ENCODE measurements around the gene CFAP157.

CFAP157 gene

GRCh38 chr9:127711831-127712274 lies 5.1 kb downstream of the CFAP157 start:
- Histone ChIP-seq H3K4me3 (ENCODE audit: low read length) (no peak overlapping the region), H3K9ac (ENCODE audit: low read length) (no peak overlapping the region), H3K27me3 (ENCODE audit: control insufficient read depth, insufficient read depth, low read length) (no peaks in the 10 kb centered on the region), H3K4me1 (ENCODE audit: control insufficient read depth, insufficient read depth, low read length) (peaks cover 3% of the 10 kb centered on the region), H3K27ac (ENCODE audit: low read depth, low read length) (no peak overlapping the region), H3K36me3 (ENCODE audit: control insufficient read depth, insufficient read depth, low read length) (no peaks in the 10 kb centered on the region)

- H3K36me3 ChIP-seq (ENCODE audit: control insufficient read depth, insufficient read depth, low read length): no peaks in the 10 kb centered on the region
- H3K27me3 ChIP-seq (ENCODE audit: control insufficient read depth, insufficient read depth, low read length): no peaks in the 10 kb centered on the region
- H3K4me3 ChIP-seq (ENCODE audit: low read length): no peak overlapping the region
- H3K9ac ChIP-seq (ENCODE audit: low read length): no peak overlapping the region
- H3K4me1 ChIP-seq (ENCODE audit: control insufficient read depth, insufficient read depth, low read length): peaks cover 3% of the 10 kb centered on the region
- no peak overlapping the region for H3K27ac ChIP-seq (ENCODE audit: low read depth, low read length)
Observed at GRCh38 chr9:127712371-127712770, 5.6 kb downstream of the CFAP157 start.

- H3K4me1 ChIP-seq (ENCODE audit: control insufficient read depth, insufficient read depth, low read length): peaks cover 3% of the 10 kb centered on the region
- no peak overlapping the region for H3K4me3 ChIP-seq (ENCODE audit: low read length)
- no peaks in the 10 kb centered on the region for H3K36me3 ChIP-seq (ENCODE audit: control insufficient read depth, insufficient read depth, low read length)
- no peaks in the 10 kb centered on the region for H3K27me3 ChIP-seq (ENCODE audit: control insufficient read depth, insufficient read depth, low read length)
- H3K9ac ChIP-seq (ENCODE audit: low read length): no peak overlapping the region
- no peak overlapping the region for H3K27ac ChIP-seq (ENCODE audit: low read depth, low read length)
Observed at GRCh38 chr9:127712867-127713266, 6.1 kb downstream of the CFAP157 start.

- no peak overlapping the region for H3K9ac ChIP-seq (ENCODE audit: low read length)
- H3K4me3 ChIP-seq (ENCODE audit: low read length): peak overlapping the region; percentile 93
- no peaks in the 10 kb centered on the region for H3K36me3 ChIP-seq (ENCODE audit: control insufficient read depth, insufficient read depth, low read length)
- no peaks in the 10 kb centered on the region for H3K27me3 ChIP-seq (ENCODE audit: control insufficient read depth, insufficient read depth, low read length)
- peaks cover 3% of the 10 kb centered on the region for H3K4me1 ChIP-seq (ENCODE audit: control insufficient read depth, insufficient read depth, low read length)
- H3K27ac ChIP-seq (ENCODE audit: low read depth, low read length): no peak overlapping the region
Observed at GRCh38 chr9:127714020-127714750, 7.4 kb downstream of the CFAP157 start.

GRCh38 chr9:127714951-127715469 lies 8.2 kb downstream of the CFAP157 start:
- Histone ChIP-seq H3K36me3 (ENCODE audit: control insufficient read depth, insufficient read depth, low read length) (no peaks in the 10 kb centered on the region), H3K4me3 (ENCODE audit: low read length) (peak overlapping the region; percentile 93), H3K9ac (ENCODE audit: low read length) (peak overlapping the region; percentile 61), H3K27me3 (ENCODE audit: control insufficient read depth, insufficient read depth, low read length) (no peaks in the 10 kb centered on the region), H3K27ac (ENCODE audit: low read depth, low read length) (peak overlapping the region; percentile 65), H3K4me1 (ENCODE audit: control insufficient read depth, insufficient read depth, low read length) (peaks cover 3% of the 10 kb centered on the region)

- Histone ChIP-seq H3K9ac (ENCODE audit: low read length) (peak within 1 kb of the TSS; percentile 90), H3K4me1 (ENCODE audit: control insufficient read depth, insufficient read depth, low read length) (peaks cover 3% of the 10 kb centered on the region), H3K4me3 (ENCODE audit: low read length) (peak within 1 kb of the TSS; percentile 93), H3K27ac (ENCODE audit: low read depth, low read length) (peak within 1 kb of the TSS; percentile 87), H3K27me3 (ENCODE audit: control insufficient read depth, insufficient read depth, low read length) (no peaks in the 10 kb centered on the region), H3K36me3 (ENCODE audit: control insufficient read depth, insufficient read depth, low read length) (no peaks in the 10 kb centered on the region)
Observed at GRCh38 chr9:127715470-127716337, 8.9 kb downstream of the CFAP157 start, which contains the start of the genes PTRH1 and TTC16. TSS of gene PTRH1 (minus strand) at chr9:127715663. CDS start at chr9:127715639, 24 bp downstream. TSS of gene TTC16 (plus strand) at chr9:127716079. CDS start at chr9:127716146, 67 bp downstream.

- H3K27ac ChIP-seq (ENCODE audit: low read depth, low read length): peak overlapping the region; percentile 87
- H3K4me3 ChIP-seq (ENCODE audit: low read length): peak overlapping the region; percentile 93
- H3K4me1 ChIP-seq (ENCODE audit: control insufficient read depth, insufficient read depth, low read length): peaks cover 3% of the 10 kb centered on the region
- no peaks in the 10 kb centered on the region for H3K36me3 ChIP-seq (ENCODE audit: control insufficient read depth, insufficient read depth, low read length)
- H3K27me3 ChIP-seq (ENCODE audit: control insufficient read depth, insufficient read depth, low read length): no peaks in the 10 kb centered on the region
- peak overlapping the region; percentile 5 for H3K9ac ChIP-seq (ENCODE audit: low read length)
Observed at GRCh38 chr9:127716412-127716811, 9.6 kb downstream of the CFAP157 start.

GRCh38 chr9:127717766-127718165 lies 11.0 kb downstream of the CFAP157 start:
- Histone ChIP-seq H3K4me1 (ENCODE audit: control insufficient read depth, insufficient read depth, low read length) (peaks cover 3% of the 10 kb centered on the region), H3K27ac (ENCODE audit: low read depth, low read length) (no peak overlapping the region), H3K36me3 (ENCODE audit: control insufficient read depth, insufficient read depth, low read length) (no peaks in the 10 kb centered on the region), H3K9ac (ENCODE audit: low read length) (no peak overlapping the region), H3K4me3 (ENCODE audit: low read length) (no peak overlapping the region), H3K27me3 (ENCODE audit: control insufficient read depth, insufficient read depth, low read length) (no peaks in the 10 kb centered on the region)

- no peak overlapping the region for H3K9ac ChIP-seq (ENCODE audit: low read length)
- H3K4me3 ChIP-seq (ENCODE audit: low read length): no peak overlapping the region
- H3K27ac ChIP-seq (ENCODE audit: low read depth, low read length): no peak overlapping the region
Observed at GRCh38 chr9:127720031-127720864, 13.5 kb downstream of the CFAP157 start.

GRCh38 chr9:127720865-127721227 lies 14.1 kb downstream of the CFAP157 start:
- H3K9ac ChIP-seq (ENCODE audit: low read length): no peak overlapping the region
- no peaks in the 10 kb centered on the region for H3K27me3 ChIP-seq (ENCODE audit: control insufficient read depth, insufficient read depth, low read length)
- no peaks in the 10 kb centered on the region for H3K36me3 ChIP-seq (ENCODE audit: control insufficient read depth, insufficient read depth, low read length)
- H3K4me1 ChIP-seq (ENCODE audit: control insufficient read depth, insufficient read depth, low read length): no peaks in the 10 kb centered on the region
- no peak overlapping the region for H3K4me3 ChIP-seq (ENCODE audit: low read length)
- H3K27ac ChIP-seq (ENCODE audit: low read depth, low read length): no peak overlapping the region

More at GRCh38 chr9:127720031-127720864, 13.5 kb downstream of the CFAP157 start:
- H3K27me3 ChIP-seq (ENCODE audit: control insufficient read depth, insufficient read depth, low read length): no peaks in the 10 kb centered on the region
- H3K4me1 ChIP-seq (ENCODE audit: control insufficient read depth, insufficient read depth, low read length): no peaks in the 10 kb centered on the region
- H3K36me3 ChIP-seq (ENCODE audit: control insufficient read depth, insufficient read depth, low read length): no peaks in the 10 kb centered on the region

- no peaks in the 10 kb centered on the region for H3K27me3 ChIP-seq (ENCODE audit: control insufficient read depth, insufficient read depth, low read length)
- no peak overlapping the region for H3K27ac ChIP-seq (ENCODE audit: low read depth, low read length)
- H3K4me1 ChIP-seq (ENCODE audit: control insufficient read depth, insufficient read depth, low read length): no peaks in the 10 kb centered on the region
- no peak overlapping the region for H3K9ac ChIP-seq (ENCODE audit: low read length)
- H3K4me3 ChIP-seq (ENCODE audit: low read length): no peak overlapping the region
- no peaks in the 10 kb centered on the region for H3K36me3 ChIP-seq (ENCODE audit: control insufficient read depth, insufficient read depth, low read length)
Observed at GRCh38 chr9:127721391-127721821, 14.6 kb downstream of the CFAP157 start.

Data from rectal smooth muscle tissue (tissue), 1 donor.